Neural progenitor cell (in vitro differentiated cells): ENCODE results near the gene TSEN15.

Source experiments
- EZH2 ChIP-seq: fragments of 200-600 bp; sonication (generic); IDR thresholded peaks from 2 replicates; pipeline ENCODE4 v1.6.1; 2017; ENCODE audit warnings: antibody characterized with exemption, mild to moderate bottlenecking, moderate library complexity
- EZH2phosphoT487 ChIP-seq: fragments of 200-600 bp; sonication (generic); IDR thresholded peaks from 2 replicates; pipeline ENCODE4 v1.6.1; 2017; ENCODE audit warnings: antibody characterized with exemption
- TF ChIP-seq, protein P1 (sequence below): fragments of 200-600 bp; sonication (generic); IDR thresholded peaks from 2 replicates; pipeline ENCODE4 v1.5.1; 2017; ENCODE audit warnings: antibody characterized with exemption, mild to moderate bottlenecking

DNA sequence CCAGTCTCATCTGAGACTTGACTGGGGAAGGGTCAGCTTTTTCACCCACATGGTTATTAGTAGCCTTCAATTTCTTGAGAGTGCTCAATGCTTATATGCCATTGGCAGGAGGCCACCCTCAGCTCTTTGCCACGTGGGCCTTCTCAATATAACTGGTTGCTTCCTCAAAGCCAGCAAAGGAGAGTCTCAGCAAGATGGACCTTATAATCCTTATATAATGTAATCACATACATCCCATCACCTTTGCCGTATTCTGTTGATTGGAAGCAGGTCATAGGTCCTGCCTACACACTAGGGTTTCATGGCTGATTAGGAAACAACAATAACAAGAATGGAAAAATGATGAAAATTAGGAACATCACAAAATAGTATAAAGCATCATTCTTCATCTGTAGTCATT, 22.9 kb downstream of the TSEN15 start:
- TF ChIP-seq, protein P1, sequence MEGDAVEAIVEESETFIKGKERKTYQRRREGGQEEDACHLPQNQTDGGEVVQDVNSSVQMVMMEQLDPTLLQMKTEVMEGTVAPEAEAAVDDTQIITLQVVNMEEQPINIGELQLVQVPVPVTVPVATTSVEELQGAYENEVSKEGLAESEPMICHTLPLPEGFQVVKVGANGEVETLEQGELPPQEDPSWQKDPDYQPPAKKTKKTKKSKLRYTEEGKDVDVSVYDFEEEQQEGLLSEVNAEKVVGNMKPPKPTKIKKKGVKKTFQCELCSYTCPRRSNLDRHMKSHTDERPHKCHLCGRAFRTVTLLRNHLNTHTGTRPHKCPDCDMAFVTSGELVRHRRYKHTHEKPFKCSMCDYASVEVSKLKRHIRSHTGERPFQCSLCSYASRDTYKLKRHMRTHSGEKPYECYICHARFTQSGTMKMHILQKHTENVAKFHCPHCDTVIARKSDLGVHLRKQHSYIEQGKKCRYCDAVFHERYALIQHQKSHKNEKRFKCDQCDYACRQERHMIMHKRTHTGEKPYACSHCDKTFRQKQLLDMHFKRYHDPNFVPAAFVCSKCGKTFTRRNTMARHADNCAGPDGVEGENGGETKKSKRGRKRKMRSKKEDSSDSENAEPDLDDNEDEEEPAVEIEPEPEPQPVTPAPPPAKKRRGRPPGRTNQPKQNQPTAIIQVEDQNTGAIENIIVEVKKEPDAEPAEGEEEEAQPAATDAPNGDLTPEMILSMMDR: no peak
- TF ChIP-seq EZH2 (no peak), EZH2phosphoT487 (no peak)
